Fibroblast of the conjunctiva (primary cell): ENCODE data around the gene DYNLT1.
"Not testable (repeated sequence)": the region's sequence is repeated elsewhere in the genome, so short reads cannot be mapped to it uniquely, and the experiment has no call there.

ENCODE experiments used
- DNase-seq: peaks from one replicate; pipeline ENCODE4 v3.0.0-alpha.2; 2010; ENCODE audit warnings: low read depth

The DYNLT1 gene

GRCh38 chr6:158663625-158664165, 19.2 kb upstream of the DYNLT1 start:
- no peak for DNase-seq

- no peak for DNase-seq
Observed at GRCh38 chr6:158662954-158663624, 18.5 kb upstream of the DYNLT1 start.

- no peak for DNase-seq
Observed at GRCh38 chr6:158662607-158662953, 18.0 kb upstream of the DYNLT1 start.

- DNase-seq: no peak
Observed at GRCh38 chr6:158661156-158661685, 16.7 kb upstream of the DYNLT1 start.

GRCh38 chr6:158660333-158660754, 15.8 kb upstream of the DYNLT1 start:
- DNase-seq: no peak

GRCh38 chr6:158656986-158657385, 12.4 kb upstream of the DYNLT1 start:
- DNase-seq: peak; percentile 47

- no peak for DNase-seq
Observed at GRCh38 chr6:158655569-158656450, 11.3 kb upstream of the DYNLT1 start.

- DNase-seq: no peak
Observed at GRCh38 chr6:158654960-158655489, 10.5 kb upstream of the DYNLT1 start.

GRCh38 chr6:158654498-158654897, 10.0 kb upstream of the DYNLT1 start:
- DNase-seq: no peak

- DNase-seq: no peak
Observed at GRCh38 chr6:158653577-158654354, 9.2 kb upstream of the DYNLT1 start.

- DNase-seq: not testable (repeated sequence)
Observed at GRCh38 chr6:158651981-158652737, 7.6 kb upstream of the DYNLT1 start.

- no peak for DNase-seq
Observed at GRCh38 chr6:158649289-158650143, 5.0 kb upstream of the DYNLT1 start, which contains the start of gene SYTL3. SYTL3 (plus strand) TSS chr6:158650054; CDS start chr6:158663269, 13,215 bp downstream.

GRCh38 chr6:158648682-158649131, 4.2 kb upstream of the DYNLT1 start:
- peak; percentile 56 for DNase-seq

- DNase-seq: no peak
Observed at GRCh38 chr6:158647501-158647900, 3.0 kb upstream of the DYNLT1 start.

- DNase-seq: no peak
Observed at GRCh38 chr6:158646023-158646910, 1.7 kb upstream of the DYNLT1 start.

GRCh38 chr6:158645064-158646022, 800 bp upstream of the DYNLT1 start:
- no peak for DNase-seq

GRCh38 chr6:158643836-158644230, 710 bp downstream of the DYNLT1 start:
- no peak for DNase-seq
